DND-41 (cell line): ENCODE data around the gene ELOVL5.

ENCODE experiments used
- EZH2 ChIP-seq: IDR thresholded peaks from 3 replicates; pipeline ENCODE4 v1.6.1; 2012; ENCODE audit warnings: borderline replicate concordance, low read depth, mild to moderate bottlenecking, moderate library complexity, low read length, inconsistent platforms; ENCODE audit not compliant: severe bottlenecking
- TF ChIP-seq, protein P1 (sequence below): IDR thresholded peaks from 2 replicates; pipeline ENCODE4 v1.5.1; 2012; ENCODE audit warnings: borderline replicate concordance, low read length, moderate library complexity, mild to moderate bottlenecking; ENCODE audit not compliant: poor library complexity, severe bottlenecking; ENCODE audit errors: extremely low read depth

DNA sequence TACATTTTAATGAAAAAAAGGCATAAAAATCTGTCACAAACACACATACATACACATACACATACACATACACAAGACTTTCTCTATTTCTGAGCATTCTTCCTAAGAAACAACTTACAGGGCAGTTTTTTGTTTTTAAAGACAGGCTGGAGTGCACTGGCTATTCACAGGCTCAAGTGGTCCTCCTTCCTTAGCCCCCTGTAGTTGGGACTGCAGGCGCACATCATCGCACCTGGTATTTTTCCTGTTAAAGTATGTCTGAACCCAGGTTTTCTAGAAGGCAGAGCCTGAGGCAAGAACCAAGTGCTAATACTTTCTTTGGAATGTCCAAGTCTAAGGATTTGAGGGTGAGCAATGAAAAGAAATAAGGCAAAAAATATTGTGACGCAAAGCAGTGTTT lies 41.3 kb upstream of the ELOVL5 start:
- TF ChIP-seq, protein P1, sequence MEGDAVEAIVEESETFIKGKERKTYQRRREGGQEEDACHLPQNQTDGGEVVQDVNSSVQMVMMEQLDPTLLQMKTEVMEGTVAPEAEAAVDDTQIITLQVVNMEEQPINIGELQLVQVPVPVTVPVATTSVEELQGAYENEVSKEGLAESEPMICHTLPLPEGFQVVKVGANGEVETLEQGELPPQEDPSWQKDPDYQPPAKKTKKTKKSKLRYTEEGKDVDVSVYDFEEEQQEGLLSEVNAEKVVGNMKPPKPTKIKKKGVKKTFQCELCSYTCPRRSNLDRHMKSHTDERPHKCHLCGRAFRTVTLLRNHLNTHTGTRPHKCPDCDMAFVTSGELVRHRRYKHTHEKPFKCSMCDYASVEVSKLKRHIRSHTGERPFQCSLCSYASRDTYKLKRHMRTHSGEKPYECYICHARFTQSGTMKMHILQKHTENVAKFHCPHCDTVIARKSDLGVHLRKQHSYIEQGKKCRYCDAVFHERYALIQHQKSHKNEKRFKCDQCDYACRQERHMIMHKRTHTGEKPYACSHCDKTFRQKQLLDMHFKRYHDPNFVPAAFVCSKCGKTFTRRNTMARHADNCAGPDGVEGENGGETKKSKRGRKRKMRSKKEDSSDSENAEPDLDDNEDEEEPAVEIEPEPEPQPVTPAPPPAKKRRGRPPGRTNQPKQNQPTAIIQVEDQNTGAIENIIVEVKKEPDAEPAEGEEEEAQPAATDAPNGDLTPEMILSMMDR = no peak
- TF ChIP-seq EZH2 = no peak
